Heart right ventricle (tissue), 16 donors: Measurements from ENCODE around the gene PNKD. TPM values are rescaled to one million over a fixed set of nuclear protein-coding genes. Genes with fewer than 3 reads are reported as not detected.
A peak's percentile ranks its signal among the peaks of the same experiment; 100 is the strongest.

ENCODE experiments used
- ATAC-seq, 8 donors: fragments of 200-7000 bp; cut with Tn5 transposase; one replicate each; pipeline ENCODE4 v1.9.1; 2020; ENCODE audit warnings: mild to moderate bottlenecking in 8 of 8, moderate library complexity in 8 of 8, moderate number of reproducible peaks in 1 of 8
- DNase-seq, 2 donors: peaks; one replicate each; pipeline ENCODE4 v3.0.0-alpha.2; 2020
- H3K27ac ChIP-seq, 10 donors: fragments of 200-600 bp; sonication (generic) in 2 of 10; one replicate each; pipeline versions ENCODE4 v1.5.0 to v1.8.0; 2020 to 2022; ENCODE audit warnings: mild to moderate bottlenecking in 3 of 10
- H3K27me3 ChIP-seq, 7 donors: fragments of 200-600 bp; one replicate each; pipeline ENCODE4 v1.8.0; 2021 to 2022; ENCODE audit warnings: mild to moderate bottlenecking in 2 of 7
- H3K36me3 ChIP-seq, 9 donors: fragments of 200-600 bp; sonication (generic) in 1 of 9; one replicate each; pipeline versions ENCODE4 v1.5.0 to v1.8.0; 2020 to 2022; ENCODE audit warnings: mild to moderate bottlenecking in 2 of 9
- H3K4me1 ChIP-seq, 9 donors: fragments of 200-600 bp; sonication (generic) in 1 of 9; one replicate each; pipeline versions ENCODE4 v1.5.0 to v1.8.0; 2020 to 2022; ENCODE audit warnings: mild to moderate bottlenecking in 4 of 9
- H3K4me3 ChIP-seq, 10 donors: fragments of 200-600 bp; sonication (generic) in 2 of 10; one replicate each; pipeline versions ENCODE4 v1.5.0 to v1.8.0; 2020 to 2022; ENCODE audit warnings: mild to moderate bottlenecking in 7 of 10, moderate library complexity in 2 of 10
- H3K9me3 ChIP-seq, 11 donors: fragments of 200-600 bp in 10 of 11; sonication (generic) in 2 of 11; one replicate each; pipeline versions ENCODE4 v1.5.0 to v1.8.0; 2013 to 2022; ENCODE audit warnings: mild to moderate bottlenecking in 2 of 11, control low read depth in 1 of 11, moderate library complexity in 1 of 11
- CTCF ChIP-seq, 9 donors: fragments of 200-600 bp; sonication (generic) in 2 of 9; IDR thresholded peaks; one replicate each; pipeline versions ENCODE4 v1.5.0 to v1.8.0; 2021 to 2022; ENCODE audit warnings: antibody characterized with exemption in 9 of 9, mild to moderate bottlenecking in 5 of 9, moderate library complexity in 1 of 9
- WGBS, 2 donors: extraction: QIAGEN DNeasy Blood & Tissue Kit; methylation state at CpG; one replicate each; pipeline ENCODE4 v1.1.7; 2013; ENCODE audit warnings: inconsistent platforms in 1 of 2; 5-methylcytosine and 5-hydroxymethylcytosine counted together
- intact Hi-C, 10 donors: fragments of 100-400 bp; cut with DNase I; formaldehyde crosslinking; loops; one replicate each; pipeline versions ENCODE4 v1.11.1 to v1.14.2; 2022
- polyA plus RNA-seq, 2 donors: library from polyadenylated mRNA; stranded (reverse); fragments of 200-250 nt; gene quantifications; one replicate each; pipeline ENCODE4 v1.2.3, GENCODE V29; 2013
- total RNA-seq, 10 donors: library from RNA; stranded (reverse); fragmentation: NEBNext Ultra II Directional in 3 of 10; extraction: Animal tissue kit (Norgen Biotek cat#: 25700) in 3 of 10; gene quantifications; one replicate each; pipeline versions ENCODE4 v1.2.1 to v1.2.4, GENCODE V29; 2021 to 2023
- donor health status: Arrhythmogenic right ventricular cardiomyopathy.
- donor health status: ischemic (EF 13 %, LVEDD 7.1; RV severe dilation, severe dysfunction).
- donor health status: healthy with polysubstance abuse.
- donor health status: DM: no; HTN: yes; CAD: no.
- donor health status: DM: no; HTN: no; CAD: no.
- donor health status: ischemic (EF 25% LVEDD 6.9; RV normal size, moderate dysfunction).
- donor health status: ischemic (EF 25% LVEDD 5.7; RV mildly dilated, moderate dysfunction).
- donor health status: healthy.
- donor health status: DM: yes; HTN: yes; CAD: no.
- donor health status: Ischemic cardiomyopathy.
- donor health status: ischemic (EF 35%, LVEDD 5.7; RV mildly dilated, moderate dysfunction).
- donor health status: nonischemic (EF 11% LVEDD 7.7; RV severe dilation, severe dysfunction).
- donor health status: DM: yes; HTN: yes; CAD: no.
- donor health status: PGD.
- donor health status: ischemic (EF 29% LVEDD 5.4; RV normal size, mild dysfunction).
- donor health status: nonischemic (EF 23%, LVEDD 6.1; RV moderate dilation, normal function).

The PNKD gene
- total and polyA plus RNA-seq, 12 donors = 56.9 to 138 (median 75.7) TPM

DNA sequence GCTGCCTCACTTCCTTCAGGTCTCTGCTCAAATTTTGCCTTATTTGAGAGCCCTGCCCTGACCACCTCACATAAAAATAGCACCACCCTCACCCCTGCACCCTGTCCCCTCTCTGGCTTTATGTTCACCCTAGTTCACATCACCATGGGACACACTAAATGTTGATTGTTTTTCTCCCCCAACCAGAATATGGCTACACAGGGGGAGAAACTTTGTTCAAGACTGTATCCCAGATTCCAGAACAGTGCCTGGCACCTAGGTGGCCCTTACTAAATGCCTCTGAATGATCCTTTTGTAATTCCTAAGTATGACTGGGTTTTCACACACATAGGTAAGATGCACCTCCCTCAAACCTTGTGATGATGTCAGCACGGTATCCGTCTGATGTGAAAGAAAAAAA lies 58.0 kb downstream of the PNKD start:
- H3K4me3 ChIP-seq = no peak overlapping the region
- peaks cover 0 to 95% (median 20%) of the 10 kb centered on the region in 9 donors for H3K4me1 ChIP-seq
- H3K36me3 ChIP-seq = no peaks in the 10 kb centered on the region
- no peak for ATAC-seq
- TF ChIP-seq CTCF (IDR thresholded peaks at IDR 0.05) = no peak
- intact Hi-C loops = no loop called here
- peak overlapping the region in 1 of 10 donors; percentile 59 for H3K27ac ChIP-seq
- H3K9me3 ChIP-seq = no peaks in the 10 kb centered on the region
- DNase-seq = no peak
- no peaks in the 10 kb centered on the region for H3K27me3 ChIP-seq
- WGBS, 2 donors = 95 to 98% methylated on average over 2 of the region's 2 CpGs

GRCh38 chr2:218329027-218329825 lies 58.9 kb downstream of the PNKD start:
- no peak for DNase-seq
- TF ChIP-seq CTCF (IDR thresholded peaks at IDR 0.05) = no peak
- Histone ChIP-seq H3K27me3 (no peaks in the 10 kb centered on the region), H3K9me3 (peaks cover 0 to under 1% (median 0%) of the 10 kb centered on the region in 11 donors), H3K4me3 (no peak overlapping the region), H3K4me1 (peaks cover 0 to 96% (median 12%) of the 10 kb centered on the region in 9 donors), H3K27ac (peak overlapping the region in 1 of 10 donors; percentile 92), H3K36me3 (no peaks in the 10 kb centered on the region)
- ATAC-seq = no peak
- intact Hi-C loops = no loop called here
- 85 to 93% methylated on average over 18 of the region's 18 CpGs for WGBS, 2 donors

- no peak for TF ChIP-seq CTCF (IDR thresholded peaks at IDR 0.05)
- Histone ChIP-seq H3K36me3 (no peaks in the 10 kb centered on the region), H3K4me3 (no peak overlapping the region), H3K27ac (peak overlapping the region in 1 of 10 donors; percentile 92), H3K4me1 (peaks cover 0 to 88% (median 7%) of the 10 kb centered on the region in 9 donors), H3K27me3 (no peaks in the 10 kb centered on the region), H3K9me3 (peaks cover 0 to 5% (median 0%) of the 10 kb centered on the region in 11 donors)
- ATAC-seq (no peak), DNase-seq (no peak)
- intact Hi-C loops = no loop called here
- 75 to 80% methylated on average over 8 of the region's 8 CpGs for WGBS, 2 donors
These were observed 59.7 kb downstream of the PNKD start for GRCh38 chr2:218329826-218330593.

DNA sequence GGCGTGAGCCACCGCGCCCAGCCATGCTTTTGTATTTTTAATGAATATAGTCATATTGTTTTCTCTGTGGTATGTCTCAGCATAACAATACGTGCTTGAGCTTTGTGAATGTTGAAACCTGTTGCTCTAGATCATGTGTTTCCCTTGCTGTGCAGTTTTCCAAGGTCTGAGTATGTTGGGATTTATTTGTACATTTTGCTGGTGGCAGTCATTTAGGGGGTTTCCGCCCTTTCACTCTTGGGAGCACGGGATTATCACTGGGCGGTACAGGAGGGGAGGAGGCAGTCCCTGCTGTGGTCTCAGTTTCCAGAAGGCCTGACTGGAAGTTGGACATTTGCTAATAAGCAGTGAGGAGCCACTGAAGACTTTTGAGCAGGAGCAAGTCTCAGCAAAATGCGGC lies 61.4 kb downstream of the PNKD start:
- Histone ChIP-seq H3K4me3 (peak overlapping the region in 1 of 10 donors; percentile 34), H3K27ac (peak overlapping the region in 2 of 10 donors; percentile 26 to 92), H3K9me3 (peaks cover 0 to 5% (median 0%) of the 10 kb centered on the region in 11 donors), H3K27me3 (no peaks in the 10 kb centered on the region), H3K36me3 (no peaks in the 10 kb centered on the region), H3K4me1 (peaks cover 0 to 70% (median 0%) of the 10 kb centered on the region in 9 donors)
- intact Hi-C loops = no loop called here
- 88 to 92% methylated on average over 8 of the region's 8 CpGs for WGBS, 2 donors
- DNase-seq (no peak), ATAC-seq (no peak)
- no peak for TF ChIP-seq CTCF (IDR thresholded peaks at IDR 0.05)
